Measurements from ENCODE around the gene GLT8D2. TPM values are rescaled to one million over a fixed set of nuclear protein-coding genes. Genes with fewer than 3 reads are reported as not detected.

GLT8D2 gene, protein sequence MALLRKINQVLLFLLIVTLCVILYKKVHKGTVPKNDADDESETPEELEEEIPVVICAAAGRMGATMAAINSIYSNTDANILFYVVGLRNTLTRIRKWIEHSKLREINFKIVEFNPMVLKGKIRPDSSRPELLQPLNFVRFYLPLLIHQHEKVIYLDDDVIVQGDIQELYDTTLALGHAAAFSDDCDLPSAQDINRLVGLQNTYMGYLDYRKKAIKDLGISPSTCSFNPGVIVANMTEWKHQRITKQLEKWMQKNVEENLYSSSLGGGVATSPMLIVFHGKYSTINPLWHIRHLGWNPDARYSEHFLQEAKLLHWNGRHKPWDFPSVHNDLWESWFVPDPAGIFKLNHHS
- total RNA-seq (10 to 100 TPM in 1 of 2 donors, 1 to 10 TPM in 1; 7.3 to 36.5 TPM), polyA plus RNA-seq (1 to 10 TPM; 1.6 to 4.9 TPM)
- long read RNA-seq, donor 1, partial matches to known transcripts = 0 of 5 reads
- long read RNA-seq, donor 1, other reads (novel, unspliced or antisense) = 0 of 5 reads
- long read RNA-seq, donor 2, partial matches to known transcripts = 6 of 6 reads
- long read RNA-seq, donor 2, other reads (novel, unspliced or antisense) = 0 of 6 reads
- long read RNA-seq, donor 3, partial matches to known transcripts = 12 of 14 reads
- long read RNA-seq, donor 3, other reads (novel, unspliced or antisense) = 0 of 14 reads
- long read RNA-seq, donor 4 = 0 reads
- long read RNA-seq, donor 5, transcript GLT8D2-201 (11 exons, 1,880 nt) = major isoform, 10 of 12 reads
- long read RNA-seq, donor 5, partial matches to known transcripts = 0 of 12 reads
- long read RNA-seq, donor 5, other reads (novel, unspliced or antisense) = 0 of 12 reads

DNA sequence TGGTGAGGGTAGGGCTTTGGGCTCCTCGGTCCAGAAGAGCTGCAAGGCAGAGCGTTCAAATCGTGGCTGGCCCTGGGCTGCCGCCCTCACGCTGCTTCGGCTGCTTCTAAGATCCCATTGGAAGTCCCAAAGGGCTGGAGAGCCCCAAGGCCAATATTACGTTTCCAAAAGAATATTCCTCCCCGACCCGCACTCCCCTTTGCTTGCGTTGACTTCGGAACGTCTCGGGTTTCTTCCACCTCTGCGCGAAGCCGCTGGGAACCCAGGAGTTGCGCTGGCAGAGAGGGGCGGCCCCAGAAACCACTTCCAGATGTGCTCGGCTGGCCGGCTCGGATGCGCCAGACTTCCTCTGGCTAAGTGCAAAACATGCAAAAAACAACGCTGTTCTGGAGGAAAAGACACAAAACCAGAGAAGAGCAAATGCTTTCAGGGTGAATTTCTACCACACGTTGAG is at the start of gene GLT8D2:
GLT8D2 (minus strand) TSS at position 285 of the 454 bp plus-strand sequence. CDS start 30,539 bp downstream, outside the sequence.
- H3K36me3 ChIP-seq (ENCODE audit: control insufficient read depth in 4 of 4, insufficient read depth in 4 of 4, low read length in 4 of 4) = no peaks in the 10 kb centered on the region
- peak within 1 kb of the TSS; percentile 33 to 77 for H3K9ac ChIP-seq (ENCODE audit: insufficient read depth in 1 of 2, low read length in 2 of 2)
- H3K27me3 ChIP-seq (ENCODE audit: control insufficient read depth in 3 of 3, insufficient read depth in 3 of 3, low read length in 2 of 3) = no peaks in the 10 kb centered on the region
- peak within 1 kb of the TSS in 1 of 2 donors; percentile 70 for H3K27ac ChIP-seq (ENCODE audit: low read depth in 1 of 2, low read length in 1 of 2)
- TF ChIP-seq, protein P1, sequence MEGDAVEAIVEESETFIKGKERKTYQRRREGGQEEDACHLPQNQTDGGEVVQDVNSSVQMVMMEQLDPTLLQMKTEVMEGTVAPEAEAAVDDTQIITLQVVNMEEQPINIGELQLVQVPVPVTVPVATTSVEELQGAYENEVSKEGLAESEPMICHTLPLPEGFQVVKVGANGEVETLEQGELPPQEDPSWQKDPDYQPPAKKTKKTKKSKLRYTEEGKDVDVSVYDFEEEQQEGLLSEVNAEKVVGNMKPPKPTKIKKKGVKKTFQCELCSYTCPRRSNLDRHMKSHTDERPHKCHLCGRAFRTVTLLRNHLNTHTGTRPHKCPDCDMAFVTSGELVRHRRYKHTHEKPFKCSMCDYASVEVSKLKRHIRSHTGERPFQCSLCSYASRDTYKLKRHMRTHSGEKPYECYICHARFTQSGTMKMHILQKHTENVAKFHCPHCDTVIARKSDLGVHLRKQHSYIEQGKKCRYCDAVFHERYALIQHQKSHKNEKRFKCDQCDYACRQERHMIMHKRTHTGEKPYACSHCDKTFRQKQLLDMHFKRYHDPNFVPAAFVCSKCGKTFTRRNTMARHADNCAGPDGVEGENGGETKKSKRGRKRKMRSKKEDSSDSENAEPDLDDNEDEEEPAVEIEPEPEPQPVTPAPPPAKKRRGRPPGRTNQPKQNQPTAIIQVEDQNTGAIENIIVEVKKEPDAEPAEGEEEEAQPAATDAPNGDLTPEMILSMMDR (IDR thresholded peaks at IDR 0.05; ENCODE audit: control extremely low read depth, extremely low read depth) = no peak
- DNase-seq (peak; percentile 80 to 89 (median 83)), ATAC-seq (ENCODE audit: insufficient read depth, low FRiP score) (peak; percentile 67)
- H3K9me3 ChIP-seq (ENCODE audit: control insufficient read depth in 4 of 4, insufficient read depth in 3 of 4, low read length in 3 of 4) = no peaks in the 10 kb centered on the region
- H3K4me3 ChIP-seq = peak within 1 kb of the TSS; percentile 24
- H3K4me1 ChIP-seq (ENCODE audit: control insufficient read depth in 5 of 5, insufficient read depth in 5 of 5, low read length in 5 of 5) = peaks cover 0 to 28% (median 5%) of the 10 kb centered on the region in 5 donors
- 3 to 4% methylated on average over 24 of the region's 24 CpGs for WGBS, 2 donors

DNA sequence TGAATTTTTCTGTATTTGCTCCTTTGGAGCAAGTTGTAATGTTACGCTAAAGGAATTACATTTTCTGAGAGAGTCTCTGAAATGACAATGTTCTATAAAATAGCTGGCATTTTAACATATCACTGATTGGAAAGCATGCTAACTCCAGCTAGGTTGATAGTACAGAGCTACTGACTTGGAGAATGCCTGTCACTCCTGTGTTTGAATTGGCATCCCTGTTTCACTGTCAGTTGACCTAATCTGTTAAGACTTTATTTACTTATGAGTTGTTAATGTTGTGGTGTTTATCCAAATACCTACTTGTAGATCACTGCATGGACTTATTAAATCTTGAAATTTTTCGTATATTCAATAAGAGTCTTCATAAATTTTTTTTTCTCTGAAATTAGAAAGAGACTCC is 48.0 kb upstream of the GLT8D2 start:
- no peak overlapping the region for H3K4me3 ChIP-seq
- no peak for DNase-seq
- WGBS, 2 donors = 96 to 98% methylated on average over 2 of the region's 2 CpGs
- no peak overlapping the region for H3K27ac ChIP-seq (ENCODE audit: low read depth in 1 of 2, low read length in 1 of 2)
- TF ChIP-seq, protein P1 (IDR thresholded peaks at IDR 0.05; ENCODE audit: control extremely low read depth, extremely low read depth) = no peak
- no peaks in the 10 kb centered on the region for H3K27me3 ChIP-seq (ENCODE audit: control insufficient read depth in 3 of 3, insufficient read depth in 3 of 3, low read length in 2 of 3)
- no peaks in the 10 kb centered on the region for H3K4me1 ChIP-seq (ENCODE audit: control insufficient read depth in 5 of 5, insufficient read depth in 5 of 5, low read length in 5 of 5)
- ATAC-seq (ENCODE audit: insufficient read depth, low FRiP score) = no peak
- no peak overlapping the region for H3K9ac ChIP-seq (ENCODE audit: insufficient read depth in 1 of 2, low read length in 2 of 2)
- H3K36me3 ChIP-seq (ENCODE audit: control insufficient read depth in 4 of 4, insufficient read depth in 4 of 4, low read length in 4 of 4) = peaks cover 13 to 34% (median 27%) of the 10 kb centered on the region in 4 donors
- no peaks in the 10 kb centered on the region for H3K9me3 ChIP-seq (ENCODE audit: control insufficient read depth in 4 of 4, insufficient read depth in 3 of 4, low read length in 3 of 4)

DNA sequence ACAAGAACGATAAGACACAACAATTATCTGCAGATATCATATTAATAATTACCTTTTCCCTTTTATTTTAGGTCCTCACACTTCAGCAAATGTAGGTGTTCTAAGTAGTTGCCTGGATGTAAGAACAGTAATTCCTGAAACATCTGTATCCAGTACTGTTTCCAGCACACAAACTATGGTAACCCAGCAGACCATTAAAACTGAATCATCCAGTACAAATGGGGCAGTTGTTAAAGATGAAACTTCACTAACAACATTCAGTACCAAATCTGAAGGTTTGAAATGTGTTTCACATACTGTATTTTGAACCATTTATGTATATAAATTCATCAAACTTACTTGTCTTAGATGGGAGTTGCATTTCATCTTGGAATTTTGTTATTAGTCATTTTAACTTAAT is 45.3 kb upstream of the GLT8D2 start:
- Histone ChIP-seq H3K4me1 (ENCODE audit: control insufficient read depth in 5 of 5, insufficient read depth in 5 of 5, low read length in 5 of 5) (no peaks in the 10 kb centered on the region), H3K9ac (ENCODE audit: insufficient read depth in 1 of 2, low read length in 2 of 2) (no peak overlapping the region), H3K27me3 (ENCODE audit: control insufficient read depth in 3 of 3, insufficient read depth in 3 of 3, low read length in 2 of 3) (no peaks in the 10 kb centered on the region), H3K36me3 (ENCODE audit: control insufficient read depth in 4 of 4, insufficient read depth in 4 of 4, low read length in 4 of 4) (peaks cover 13 to 33% (median 32%) of the 10 kb centered on the region in 4 donors), H3K9me3 (ENCODE audit: control insufficient read depth in 4 of 4, insufficient read depth in 3 of 4, low read length in 3 of 4) (no peaks in the 10 kb centered on the region), H3K27ac (ENCODE audit: low read depth in 1 of 2, low read length in 1 of 2) (no peak overlapping the region), H3K4me3 (no peak overlapping the region)
- TF ChIP-seq, protein P1 (IDR thresholded peaks at IDR 0.05; ENCODE audit: control extremely low read depth, extremely low read depth) = no peak
- ATAC-seq (ENCODE audit: insufficient read depth, low FRiP score) = no peak
- DNase-seq = no peak
- 85 to 95% methylated on average over 1 of the region's 1 CpG for WGBS, 2 donors

Measured in lung (tissue), 16 donors.